Astrocyte (in vitro differentiated cells and primary cell): ENCODE data around the gene CRLF3.

Source experiments
- EZH2 ChIP-seq: IDR thresholded peaks from 2 replicates; pipeline ENCODE4 v1.6.1; 2012; ENCODE audit warnings: mild to moderate bottlenecking, low read length, inconsistent platforms; ENCODE audit not compliant: insufficient read depth
- TF ChIP-seq, protein P1 (sequence below): IDR thresholded peaks from 2 replicates; pipeline ENCODE4 v1.5.1; 2011; ENCODE audit warnings: low read depth, mild to moderate bottlenecking, inconsistent platforms, low read length, moderate library complexity; ENCODE audit not compliant: insufficient read depth

DNA sequence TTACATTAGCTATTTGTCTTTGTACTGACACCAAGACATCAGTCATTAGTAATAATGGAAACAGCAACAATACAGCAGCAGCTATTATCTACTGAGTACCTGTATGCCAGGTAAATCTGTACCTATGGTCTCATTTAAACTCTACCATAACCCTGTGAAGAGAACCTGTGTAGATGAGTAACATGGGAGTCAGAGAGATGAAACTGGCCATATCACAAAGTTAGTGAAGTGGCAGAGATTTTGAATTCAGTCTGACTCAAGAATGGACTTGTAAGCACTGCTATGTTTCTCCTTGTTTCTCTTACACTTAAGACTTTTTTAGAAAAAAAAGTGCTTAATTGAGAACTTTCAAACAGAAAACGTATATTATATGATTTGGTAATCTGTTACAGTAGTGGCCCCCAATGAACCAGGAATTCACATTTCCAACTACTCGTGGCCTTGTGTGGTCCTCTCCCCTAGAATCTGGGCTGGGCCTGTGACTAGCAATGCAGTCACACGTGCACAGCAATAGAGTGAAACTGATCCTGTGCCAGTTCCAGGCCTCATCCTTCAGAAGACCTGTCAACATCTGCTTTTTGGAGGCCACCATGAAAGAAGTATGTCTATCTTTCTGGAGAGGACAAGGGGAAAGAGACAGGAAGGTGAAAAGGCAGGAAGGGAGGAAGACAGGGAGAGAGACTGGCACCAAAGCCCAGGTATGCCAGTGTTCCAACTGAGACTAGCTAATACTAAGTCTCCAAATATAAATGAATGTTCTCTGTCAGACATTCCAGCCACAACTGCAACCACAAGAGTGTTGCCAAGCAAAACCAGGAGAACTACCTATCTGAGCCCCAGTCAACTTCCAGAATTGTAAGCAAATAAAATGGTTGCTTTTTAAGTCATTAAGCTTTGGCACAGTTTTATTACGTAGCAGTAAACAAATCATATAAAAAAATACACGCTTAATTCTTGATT lies 12.0 kb downstream of the CRLF3 start:
- TF ChIP-seq EZH2, result no peak
- TF ChIP-seq, protein P1, sequence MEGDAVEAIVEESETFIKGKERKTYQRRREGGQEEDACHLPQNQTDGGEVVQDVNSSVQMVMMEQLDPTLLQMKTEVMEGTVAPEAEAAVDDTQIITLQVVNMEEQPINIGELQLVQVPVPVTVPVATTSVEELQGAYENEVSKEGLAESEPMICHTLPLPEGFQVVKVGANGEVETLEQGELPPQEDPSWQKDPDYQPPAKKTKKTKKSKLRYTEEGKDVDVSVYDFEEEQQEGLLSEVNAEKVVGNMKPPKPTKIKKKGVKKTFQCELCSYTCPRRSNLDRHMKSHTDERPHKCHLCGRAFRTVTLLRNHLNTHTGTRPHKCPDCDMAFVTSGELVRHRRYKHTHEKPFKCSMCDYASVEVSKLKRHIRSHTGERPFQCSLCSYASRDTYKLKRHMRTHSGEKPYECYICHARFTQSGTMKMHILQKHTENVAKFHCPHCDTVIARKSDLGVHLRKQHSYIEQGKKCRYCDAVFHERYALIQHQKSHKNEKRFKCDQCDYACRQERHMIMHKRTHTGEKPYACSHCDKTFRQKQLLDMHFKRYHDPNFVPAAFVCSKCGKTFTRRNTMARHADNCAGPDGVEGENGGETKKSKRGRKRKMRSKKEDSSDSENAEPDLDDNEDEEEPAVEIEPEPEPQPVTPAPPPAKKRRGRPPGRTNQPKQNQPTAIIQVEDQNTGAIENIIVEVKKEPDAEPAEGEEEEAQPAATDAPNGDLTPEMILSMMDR, result no peak
